MCF 10A (cell line): ENCODE data around the gene ATP5F1B. TPM values are rescaled to one million over a fixed set of nuclear protein-coding genes. Genes with fewer than 3 reads are reported as not detected.
A peak's percentile ranks its signal among the peaks of the same experiment; 100 is the strongest.

Source experiments
- BruUV-seq: library from RNA; stranded (reverse); fragments of 400-500 nt; replicated peaks from 2 replicates; lab custom pipeline; 2021; lab: Mats Ljungman, UMichigan
- CTCF ChIA-PET: fragments of 300-600 bp; sonication (Branson Sonifier 250); formaldehyde crosslinking; extraction: SDS; loops from one replicate; lab custom pipeline; 2021; ENCODE audit warnings: antibody characterized with exemption, inconsistent platforms; lab: Yijun Ruan, JAX
- POLR2A ChIA-PET: fragments of 300-600, 350-650 bp; sonication (Branson Sonifier 250); formaldehyde crosslinking; extraction: SDS; loops from one replicate; lab custom pipeline; 2020; ENCODE audit warnings: antibody characterized with exemption, inconsistent platforms; lab: Yijun Ruan, JAX
- DNase-seq: peaks from one replicate; pipeline ENCODE4 v3.0.0-alpha.2; 2018; ENCODE audit not compliant: unreplicated experiment
- H3K27ac Mint-ChIP-seq: one replicate; pipeline ENCODE4 v1.8.0; 2022; ENCODE audit warnings: mild to moderate bottlenecking, low read depth, mixed read lengths; ENCODE audit not compliant: unreplicated experiment
- H3K27me3 Mint-ChIP-seq: one replicate; pipeline ENCODE4 v1.8.0; 2022; ENCODE audit warnings: mixed read lengths; ENCODE audit not compliant: insufficient read depth, unreplicated experiment
- H3K36me3 Mint-ChIP-seq: one replicate; pipeline ENCODE4 v1.8.0; 2022; ENCODE audit warnings: mild to moderate bottlenecking, moderate library complexity, mixed read lengths; ENCODE audit not compliant: insufficient read depth, unreplicated experiment
- H3K4me1 Mint-ChIP-seq: one replicate; pipeline ENCODE4 v1.8.0; 2022; ENCODE audit warnings: mixed read lengths; ENCODE audit not compliant: insufficient read depth, unreplicated experiment
- H3K4me3 Mint-ChIP-seq: one replicate; pipeline ENCODE4 v1.8.0; 2022; ENCODE audit warnings: mild to moderate bottlenecking, moderate library complexity, mixed read lengths; ENCODE audit not compliant: unreplicated experiment
- H3K9me3 Mint-ChIP-seq: one replicate; pipeline ENCODE4 v1.8.0; 2022; ENCODE audit warnings: mixed read lengths; ENCODE audit not compliant: unreplicated experiment
- CTCF ChIP-seq: fragments of 200-600 bp; IDR thresholded peaks from one replicate; pipeline ENCODE4 v1.8.0; 2022; ENCODE audit warnings: antibody characterized with exemption, mild to moderate bottlenecking; ENCODE audit not compliant: unreplicated experiment
- intact Hi-C: fragments of 100-400 bp; cut with micrococcal nuclease; formaldehyde crosslinking; loops from 2 replicates; pipeline ENCODE4 v1.14.1; 2022
- total RNA-seq: library from RNA; stranded (reverse); gene quantifications from 2 replicates; pipeline ENCODE4 v1.2.3, GENCODE V29; 2022

Gene ATP5F1B
- total RNA-seq, 1 experiment from 2014 or later: 909 TPM

- BruUV-seq: no TSS peak
- Mint-ChIP-seq H3K27ac (peak overlapping the region; percentile 93), H3K36me3 (peaks cover 64% of the 10 kb centered on the region), H3K4me1 (peaks cover 9% of the 10 kb centered on the region), H3K4me3 (peak overlapping the region; percentile 74), H3K9me3 (no peaks in the 10 kb centered on the region), H3K27me3 (no peaks in the 10 kb centered on the region)
- intact Hi-C loops: no loop called here
- CTCF ChIA-PET: interaction anchor here (3.7 kb wide), 1 partner anchor 9 kb away, joined by 36 read pairs; no protein-coding TSS in a partner anchor
- DNase-seq: no peak
- POLR2A ChIA-PET: interaction anchor here (0.9 to 5.8 kb wide), 13 partner anchors 10 to 421 kb away, joined by 3 to 115 read pairs (median 20); partner anchors contain the start of genes BAZ2A, NACA, PTGES3 and RBMS2
- TF ChIP-seq CTCF: no peak
Observed at GRCh38 chr12:56644654-56645053, 1.1 kb downstream of the ATP5F1B start.

GRCh38 chr12:56641219-56641618, 4.6 kb downstream of the ATP5F1B start:
- Mint-ChIP-seq H3K27ac (no peak overlapping the region), H3K36me3 (peaks cover 94% of the 10 kb centered on the region), H3K4me3 (no peak overlapping the region), H3K9me3 (no peaks in the 10 kb centered on the region), H3K27me3 (no peaks in the 10 kb centered on the region), H3K4me1 (peaks cover 29% of the 10 kb centered on the region)
- CTCF ChIA-PET: interaction anchor here (0.6 to 0.8 kb wide), 2 partner anchors 9 to 26 kb away, joined by 3 to 5 read pairs; no protein-coding TSS in a partner anchor
- no TSS peak for BruUV-seq
- no peak for DNase-seq
- intact Hi-C loops: no loop called here
- POLR2A ChIA-PET: no interaction called here
- TF ChIP-seq CTCF: no peak

GRCh38 chr12:56637621-56638020, 8.2 kb downstream of the ATP5F1B start:
- no peak for TF ChIP-seq CTCF
- intact Hi-C loops: loop anchor here (1.0 to 5.0 kb wide), 4 partner anchors 9 to 350 kb away; partner anchors contain the start of gene NACA
- CTCF ChIA-PET: interaction anchor here (0.6 kb wide), 1 partner anchor 11 kb away, joined by 4 read pairs; no protein-coding TSS in a partner anchor
- no peak for DNase-seq
- BruUV-seq: no TSS peak
- Mint-ChIP-seq H3K4me3 (no peak overlapping the region), H3K4me1 (peaks cover 44% of the 10 kb centered on the region), H3K36me3 (peaks cover 60% of the 10 kb centered on the region), H3K27ac (peak overlapping the region; percentile 54), H3K27me3 (no peaks in the 10 kb centered on the region), H3K9me3 (no peaks in the 10 kb centered on the region)
- POLR2A ChIA-PET: interaction anchor here (1.6 to 2.8 kb wide), 3 partner anchors 9 to 88 kb away, joined by 4 to 22 read pairs (median 11); partner anchors contain the start of genes NACA and PTGES3

- ChIA-PET POLR2A (interaction anchor here (0.5 to 9.3 kb wide), 35 partner anchors 8 to 520 kb away, joined by 3 to 181 read pairs (median 5); partner anchors contain the start of genes ATP5F1B, CNPY2, ESYT1 and MYL6), CTCF (interaction anchor here (0.6 to 3.0 kb wide), 44 partner anchors 9 to 517 kb away, joined by 3 to 45 read pairs (median 5); partner anchors contain the start of genes ATP5F1B, PTGES3 and RBMS2)
- TF ChIP-seq CTCF: peak; percentile 64
- intact Hi-C loops: loop anchor here (1.0 to 5.0 kb wide), 6 partner anchors 9 to 350 kb away; partner anchors contain the start of gene NACA
- Mint-ChIP-seq H3K9me3 (no peaks in the 10 kb centered on the region), H3K4me1 (peaks cover 48% of the 10 kb centered on the region), H3K27ac (peak overlapping the region; percentile 87), H3K27me3 (no peaks in the 10 kb centered on the region), H3K36me3 (peaks cover 53% of the 10 kb centered on the region), H3K4me3 (peak overlapping the region; percentile 95)
- DNase-seq: peak; percentile 99
- TSS peak; percentile 82 for BruUV-seq
Observed at GRCh38 chr12:56636675-56637540, 8.9 kb downstream of the ATP5F1B start.
